Measurements from ENCODE around the gene OCEL1.

The OCEL1 gene

DNA sequence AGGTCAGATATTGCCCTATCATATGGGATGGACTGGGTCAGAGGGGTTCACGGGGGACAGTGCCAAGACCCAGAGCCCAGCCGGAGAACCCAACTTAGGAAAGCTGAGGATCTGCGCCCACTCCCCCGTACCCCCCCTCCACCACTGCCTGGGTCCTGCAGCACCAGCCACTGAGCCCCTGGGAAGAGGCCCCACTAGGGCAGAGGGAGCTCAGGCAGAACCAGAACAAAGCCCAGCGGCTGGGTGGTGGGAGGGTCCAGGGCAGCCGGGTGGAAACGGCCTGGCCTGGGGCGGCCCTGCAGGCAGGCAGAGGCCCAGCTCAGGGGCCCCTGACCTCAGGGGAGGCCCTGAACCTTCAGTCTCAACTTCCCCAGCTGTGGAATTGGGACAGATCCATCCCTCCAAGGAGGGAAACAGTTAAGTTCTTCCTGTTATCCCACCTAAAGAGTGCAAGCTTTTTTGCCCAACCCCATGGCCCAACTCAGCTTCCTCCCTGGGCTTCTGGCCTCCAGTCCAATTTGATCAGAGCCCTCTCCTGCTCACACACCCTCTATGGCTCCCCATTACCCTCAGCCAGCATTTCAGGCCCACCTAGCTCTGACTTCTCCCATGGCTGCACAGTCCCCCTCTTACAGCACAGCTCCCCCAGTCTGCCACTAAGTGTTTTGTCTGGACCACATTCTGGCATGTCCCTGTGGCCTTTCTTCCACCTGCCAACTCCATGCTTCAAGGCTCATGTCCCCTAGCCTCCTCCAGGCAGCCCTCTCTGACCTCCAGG lies 16.6 kb downstream of the OCEL1 start:
- no peak for DNase-seq

- no peak for DNase-seq
These were observed 17.3 kb downstream of the OCEL1 start for GRCh38 chr19:17243211-17243829.

GRCh38 chr19:17243830-17244617 lies 18.0 kb downstream of the OCEL1 start:
- DNase-seq: no peak

DNA sequence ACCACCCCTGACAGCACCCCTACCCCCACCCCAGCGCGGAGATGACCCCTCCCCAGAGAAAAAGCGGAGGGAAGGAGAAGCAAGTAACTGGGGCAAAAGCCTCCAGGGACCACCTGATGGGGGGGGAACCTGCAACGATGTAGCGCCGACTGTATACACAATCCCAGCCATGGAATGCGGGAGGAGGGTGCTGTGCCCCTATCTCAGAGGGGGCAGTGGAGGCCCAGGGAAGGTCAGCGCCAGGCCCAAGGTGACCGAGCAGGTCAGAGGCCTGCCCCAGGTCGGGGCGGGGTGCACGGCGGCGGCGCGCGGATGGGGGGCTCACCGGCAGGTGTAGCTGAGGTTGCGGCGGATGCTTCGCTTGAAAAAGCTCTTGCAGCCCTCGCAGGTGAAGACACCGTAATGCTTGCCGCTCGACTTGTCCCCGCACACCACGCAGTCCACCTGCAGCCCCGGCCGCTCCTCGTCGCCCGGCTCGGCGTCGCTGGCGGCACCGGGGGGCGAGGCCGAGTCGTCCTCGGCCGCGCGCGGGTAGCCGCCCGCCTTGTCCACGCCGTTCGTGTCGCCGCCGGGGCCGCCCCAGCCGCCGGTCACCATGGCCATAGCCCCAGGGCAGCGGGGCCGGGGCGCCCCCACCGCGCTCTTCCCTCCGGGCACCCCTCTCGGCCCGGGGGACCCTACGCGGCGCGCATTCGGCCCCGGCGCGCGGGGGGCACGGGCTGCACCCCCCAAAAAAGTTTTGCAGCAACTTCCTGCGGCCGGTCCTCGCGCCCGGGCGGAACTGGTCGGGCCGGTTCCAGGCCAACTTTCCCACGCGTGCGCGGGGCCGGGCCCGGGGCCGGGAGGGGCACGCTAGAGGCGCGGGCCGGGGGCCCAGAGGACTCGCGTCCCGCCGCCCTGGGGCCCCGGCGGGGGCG lies 18.9 kb downstream of the OCEL1 start:
- DNase-seq: no peak

DNA sequence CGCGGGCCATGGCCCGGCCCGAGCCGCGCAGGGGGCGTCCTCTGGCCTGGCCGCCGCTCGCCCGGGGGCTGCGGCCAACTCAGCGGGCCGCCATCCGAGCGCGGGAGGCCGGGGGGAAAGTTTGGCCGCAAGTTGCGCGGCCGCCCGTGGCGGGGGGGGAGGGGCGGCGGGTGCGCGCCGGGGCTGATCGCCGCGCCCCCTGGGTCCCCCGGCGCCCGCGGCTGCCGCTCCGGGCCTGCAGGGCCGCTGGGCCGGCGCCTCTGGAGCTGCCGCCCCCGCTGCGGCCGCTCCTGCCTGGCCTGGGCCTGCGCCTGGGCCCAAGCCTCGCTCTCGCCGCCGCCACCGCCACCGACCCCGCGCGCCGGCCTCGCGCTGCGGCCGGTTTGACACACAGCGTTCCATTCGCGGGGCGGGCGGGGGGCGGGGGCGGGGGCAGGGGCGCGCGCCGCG lies 19.5 kb downstream of the OCEL1 start, which contains the start of gene NR2F6:
Gene NR2F6, minus strand, starts transcription at position 385 of the 450 bp plus-strand sequence. CDS start 699 bp downstream, outside the sequence.
- DNase-seq: no peak

DNA sequence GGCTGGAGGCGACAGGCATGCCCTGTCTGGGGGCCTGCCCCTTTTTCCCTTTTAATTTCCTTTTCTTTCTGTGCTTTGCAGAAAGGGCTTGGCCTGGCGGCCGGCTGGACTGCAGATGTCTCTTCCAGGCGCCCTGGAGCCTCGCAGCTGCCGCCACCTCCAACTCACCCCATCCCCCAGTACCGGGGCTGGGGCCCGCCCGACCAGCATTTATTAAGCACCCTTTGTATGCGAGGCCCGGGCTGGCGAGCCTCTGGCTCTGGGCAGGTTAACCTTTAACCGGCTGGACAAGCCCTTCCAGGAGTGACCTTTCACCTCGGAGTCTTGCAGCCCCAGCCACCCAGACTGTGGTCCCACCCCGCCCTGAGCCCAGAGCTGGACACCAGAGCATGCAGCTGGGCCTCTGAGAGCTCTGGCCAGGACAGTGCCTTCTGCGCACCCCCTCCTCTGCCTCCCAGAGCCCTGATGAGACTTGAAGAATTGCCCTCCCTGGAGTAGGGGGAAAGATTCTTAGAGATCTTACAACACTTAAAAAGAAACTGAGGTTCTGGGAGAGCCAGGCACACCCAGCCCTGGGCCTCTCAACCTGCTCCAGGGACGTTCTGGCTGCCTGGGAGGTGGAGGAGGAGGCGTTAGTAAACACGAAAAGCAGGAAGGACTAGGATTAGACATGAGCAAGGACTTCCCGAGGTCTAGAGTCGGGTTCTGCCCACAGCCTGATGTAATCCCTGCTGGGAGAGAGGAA lies 20.8 kb downstream of the OCEL1 start:
- DNase-seq: no peak

DNA sequence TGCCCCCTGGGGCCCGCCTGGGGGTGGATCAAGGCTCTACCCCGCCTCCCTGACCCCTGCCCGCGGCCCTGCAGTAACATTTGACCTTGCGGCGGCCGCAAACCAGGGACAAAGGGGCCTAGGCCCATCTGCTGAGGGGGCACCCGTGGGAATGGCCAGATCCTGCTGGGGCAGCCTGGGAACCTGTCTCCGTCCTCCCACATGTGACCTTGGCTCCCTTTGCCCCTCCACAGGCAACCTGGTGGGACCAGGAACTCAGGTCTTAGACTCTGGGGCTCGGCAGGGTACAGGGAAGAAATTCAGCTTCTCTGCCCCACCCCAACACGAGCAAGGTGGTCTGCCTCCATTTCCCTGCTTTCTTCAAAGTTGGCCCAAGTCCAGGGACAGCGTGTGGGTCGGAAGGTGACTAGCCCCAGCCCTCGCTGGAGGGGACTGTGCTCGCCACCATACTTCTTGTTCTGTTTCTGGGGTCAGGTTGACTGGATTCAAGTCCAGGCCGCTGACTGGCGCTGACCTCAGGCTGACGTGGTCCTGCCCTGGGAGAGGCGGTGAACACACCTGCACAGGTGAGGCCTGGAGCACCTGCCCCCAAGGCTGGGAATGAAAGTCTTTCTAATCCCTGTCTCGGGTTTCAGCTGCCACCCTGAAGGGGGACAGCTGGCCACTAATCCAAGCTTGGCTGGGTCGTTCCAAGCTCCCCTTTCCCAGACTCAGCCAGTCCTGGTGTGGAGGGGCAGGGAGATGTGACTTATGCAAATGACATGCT lies 22.2 kb downstream of the OCEL1 start:
- no peak for DNase-seq

- DNase-seq: no peak
These were observed 24.0 kb downstream of the OCEL1 start for GRCh38 chr19:17249887-17250548.

DNA sequence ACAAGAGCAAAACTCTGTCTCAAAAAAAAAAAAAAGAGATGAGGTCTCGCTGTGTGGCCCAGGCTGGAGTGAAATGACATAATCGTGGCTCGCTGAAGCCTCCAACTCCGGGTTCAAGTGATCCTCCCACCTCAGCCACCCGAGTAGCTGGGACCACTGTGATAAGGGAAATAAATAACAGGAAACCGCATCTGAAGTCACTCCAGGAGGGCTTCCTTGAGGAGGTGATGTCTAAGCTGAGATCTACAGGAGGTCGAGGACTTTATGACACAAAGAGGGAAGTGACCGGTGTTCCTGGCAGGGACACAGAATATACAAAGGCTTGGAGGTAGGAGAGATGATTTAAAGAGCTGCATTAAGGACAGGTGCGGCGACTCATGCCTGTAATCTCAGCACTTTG lies 28.6 kb downstream of the OCEL1 start:
- DNase-seq: no peak

DNA sequence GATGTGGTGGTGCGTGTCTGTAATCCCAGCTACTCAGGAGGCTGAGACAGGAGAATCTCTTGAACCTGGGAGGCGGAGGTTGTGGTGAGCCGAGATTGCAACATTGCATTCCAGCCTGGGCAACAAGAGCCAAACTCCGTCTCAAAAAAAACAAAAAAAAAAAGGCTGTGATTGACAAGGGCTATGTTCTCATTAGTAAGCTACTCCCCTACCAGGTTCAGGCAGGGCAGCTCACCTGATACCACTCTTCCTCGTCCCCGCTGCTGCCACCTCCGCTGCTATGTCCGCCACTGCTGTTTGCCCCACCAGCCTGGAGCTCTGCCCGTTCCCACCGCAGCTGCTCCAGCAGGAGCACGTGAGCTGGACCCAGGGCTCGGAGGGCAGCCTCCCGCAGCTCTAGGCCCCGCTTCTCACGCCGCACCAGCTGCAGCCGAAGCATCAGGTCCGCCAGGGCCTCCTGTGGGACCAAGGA lies 29.2 kb downstream of the OCEL1 start:
- no peak for DNase-seq

DNA sequence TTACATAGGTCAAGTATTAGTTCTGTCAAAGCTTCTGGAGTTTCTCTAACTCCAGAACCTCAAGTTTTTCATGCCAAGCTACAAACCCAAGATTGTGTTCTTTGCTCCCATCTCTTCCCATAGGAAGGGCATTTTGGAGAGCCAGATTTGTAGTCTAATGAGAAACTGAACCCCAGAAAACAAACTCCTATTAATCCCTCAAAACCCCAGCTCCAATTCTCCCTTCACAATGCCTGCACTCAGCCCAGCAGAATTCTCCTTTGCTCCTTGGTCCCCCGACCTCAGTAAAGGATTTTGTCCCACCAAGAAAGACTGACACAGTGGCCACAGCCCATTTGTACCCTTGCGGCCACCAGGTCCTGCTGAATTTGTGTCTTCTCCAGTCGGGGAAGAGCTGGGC lies 30.1 kb downstream of the OCEL1 start:
- DNase-seq: no peak

DNA sequence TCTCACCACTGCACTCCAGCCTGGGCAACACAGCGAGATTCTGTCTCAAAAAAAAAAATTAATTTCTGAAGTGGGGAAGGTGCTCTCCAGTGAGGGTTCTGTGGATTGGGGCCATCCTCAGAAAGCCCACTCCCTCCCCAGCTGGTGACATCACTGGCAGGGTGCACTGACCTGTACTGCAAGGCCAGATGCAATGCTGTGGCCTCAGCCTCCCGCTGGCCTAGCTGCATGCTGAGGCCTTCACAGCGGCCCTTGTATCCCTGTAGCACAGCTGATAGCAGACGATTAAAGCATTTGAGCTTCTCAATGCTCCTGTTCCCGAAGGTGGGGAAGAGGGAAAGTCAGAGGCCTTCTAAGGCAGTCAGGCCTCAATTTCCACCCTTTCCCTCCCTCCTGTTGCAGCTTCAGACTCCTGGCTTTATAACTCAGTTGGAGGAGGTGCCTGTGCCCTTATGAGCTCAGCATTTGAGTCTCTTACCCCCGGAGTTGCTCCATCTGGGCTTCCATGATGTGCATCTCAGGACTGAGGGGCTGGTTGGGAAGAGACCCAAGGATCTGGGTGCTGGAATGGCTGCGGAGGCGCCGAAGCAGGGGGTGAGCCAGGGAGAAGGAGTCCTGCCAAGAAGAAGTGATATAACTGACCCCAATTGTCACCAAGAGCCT lies 33.2 kb downstream of the OCEL1 start:
- DNase-seq: no peak

GRCh38 chr19:17259934-17260333 lies 33.9 kb downstream of the OCEL1 start:
- no peak for DNase-seq

GRCh38 chr19:17260842-17261325 lies 34.9 kb downstream of the OCEL1 start:
- peak; percentile 90 for DNase-seq

DNA sequence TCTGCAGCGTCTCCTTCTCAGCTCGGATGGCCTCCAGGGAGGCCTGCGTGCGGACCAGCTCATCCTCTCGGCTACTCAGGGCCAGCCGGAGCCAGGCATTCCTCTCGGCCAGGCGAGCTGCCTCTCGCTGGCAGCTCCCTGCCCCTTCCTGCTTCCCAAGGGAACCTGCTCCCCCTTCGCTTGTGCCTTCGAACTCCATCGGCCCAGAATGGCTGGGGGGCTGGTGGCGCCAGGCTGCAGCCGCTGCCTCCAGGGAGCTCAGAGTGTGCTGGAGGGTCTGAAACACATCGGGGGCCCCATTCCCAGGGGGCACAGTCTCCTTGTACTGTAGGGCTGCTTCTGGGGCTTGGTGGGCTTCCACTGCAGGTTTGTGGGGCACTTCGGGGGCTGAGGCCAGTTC lies 36.5 kb downstream of the OCEL1 start:
- no peak for DNase-seq

- DNase-seq: no peak
These were observed 38.0 kb downstream of the OCEL1 start for GRCh38 chr19:17263712-17264640.

DNA sequence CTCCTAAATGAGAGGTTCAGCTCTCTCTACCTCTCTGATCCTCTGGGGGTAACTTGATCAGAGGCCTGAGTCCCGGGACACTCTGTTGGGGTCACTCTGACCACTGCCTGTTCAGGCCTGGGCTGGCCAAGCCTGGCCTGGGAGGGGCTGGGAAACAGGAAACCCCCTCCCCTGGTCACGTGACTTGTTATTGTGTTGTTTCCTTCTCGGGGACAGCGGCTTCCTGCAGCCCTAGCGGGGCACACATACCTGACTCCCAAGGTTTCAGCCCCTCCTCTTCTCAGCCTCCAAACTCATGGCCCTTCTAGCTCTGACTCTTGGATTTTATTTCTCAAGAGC lies 38.6 kb downstream of the OCEL1 start, which contains the start of gene USHBP1:
Gene USHBP1, minus strand, starts transcription at position 105 of the 339 bp plus-strand sequence. CDS start 446 bp downstream, outside the sequence.
- no peak for DNase-seq

GRCh38 chr19:17266026-17266425 lies 40.0 kb downstream of the OCEL1 start:
- DNase-seq: no peak
